Body of pancreas (tissue), 4 donors: Measurements from ENCODE around the gene BAIAP2L1. TPM values are rescaled to one million over a fixed set of nuclear protein-coding genes. Genes with fewer than 3 reads are reported as not detected.
"Not testable (repeated sequence)": the region's sequence is repeated elsewhere in the genome, so short reads cannot be mapped to it uniquely, and the experiment has no call there.

Source experiments
- ATAC-seq: fragments of 150-250 bp; one replicate; pipeline ENCODE4 v1.9.1; 2016
- DNase-seq, 4 donors: peaks; one replicate each; pipeline ENCODE4 v3.0.0-alpha.2; 2019
- H3K27ac ChIP-seq, 4 donors: fragments of 200-600 bp; sonication (generic); 1 replicate in 3 of 4; 2 replicates in 1 of 4; pipeline versions ENCODE4 v1.5.1 to v1.6.1; 2016 to 2019; ENCODE audit warnings: mild to moderate bottlenecking in 1 of 4, mixed read lengths in 1 of 4, moderate library complexity in 1 of 4
- H3K27me3 ChIP-seq, 2 donors: fragments of 200-600 bp; sonication (generic); one replicate each; pipeline ENCODE4 v1.6.0; 2016; ENCODE audit warnings: mild to moderate bottlenecking in 1 of 2
- H3K36me3 ChIP-seq, 2 donors: fragments of 200-600 bp; sonication (generic); replicated peaks in 1 of 2; 2 replicates each; pipeline ENCODE4 v1.5.1; 2016; ENCODE audit warnings: low read depth in 2 of 2; ENCODE audit not compliant: insufficient read depth in 1 of 2
- H3K4me1 ChIP-seq: fragments of 200-600 bp; sonication (generic); one replicate; pipeline ENCODE4 v1.6.0; 2016
- H3K4me3 ChIP-seq, 2 donors: fragments of 200-600 bp; sonication (generic); 1 replicate in 1 of 2; 2 replicates in 1 of 2; pipeline ENCODE4 v1.5.1; 2016 to 2019
- H3K9me3 ChIP-seq, 3 donors: fragments of 200-600 bp; sonication (generic); 1 replicate in 2 of 3; 2 replicates in 1 of 3; pipeline ENCODE4 v1.5.1; 2016
- CTCF ChIP-seq, 7 experiments: fragments of 450-650 bp in 4 of 7; fragments of 200-600 bp in 3 of 7; sonication (generic) in 3 of 7; IDR thresholded peaks; one replicate each; pipeline ENCODE4 v1.5.1; 2016 to 2019; ENCODE audit warnings: antibody characterized with exemption in 7 of 7
- POLR2A ChIP-seq, 3 donors: fragments of 450-650 bp; IDR thresholded peaks; one replicate each; pipeline ENCODE4 v1.6.1; 2016; ENCODE audit warnings: antibody characterized with exemption in 3 of 3, mild to moderate bottlenecking in 2 of 3
- whole genome bisulfite sequencing, 2 donors: methylation state at CpG; one replicate each; pipeline ENCODE4 v1.1.5; 2017; 5-methylcytosine and 5-hydroxymethylcytosine counted together
- intact Hi-C: fragments of 100-400 bp; cut with DNase I; formaldehyde crosslinking; loops from one replicate; pipeline ENCODE4 v1.15.1; 2023
- total RNA-seq, 2 donors: library from RNA; depleted of rRNA; stranded (reverse); fragments of >200 nt; gene quantifications; one replicate each; pipeline ENCODE4 v1.1.0, GENCODE V29; 2016

BAIAP2L1 gene
- total RNA-seq, 2 donors from 2014 or later, result 15.8 to 23.1 TPM

- Histone ChIP-seq H3K4me3 (no peak overlapping the region), H3K27me3 (no peaks in the 10 kb centered on the region), H3K4me1 (peaks cover 9% of the 10 kb centered on the region), H3K36me3 (no peaks in the 10 kb centered on the region), H3K9me3 (no peaks in the 10 kb centered on the region), H3K27ac (no peak overlapping the region)
- TF ChIP-seq CTCF (IDR thresholded peaks at IDR 0.05) (no peak), POLR2A (IDR thresholded peaks at IDR 0.05) (no peak)
- ATAC-seq (peak; percentile 9), DNase-seq (no peak)
- WGBS, 2 donors, result 55 to 61% methylated on average over 3 of the region's 3 CpGs
- intact Hi-C loops, result no loop called here
Measured at GRCh38 chr7:98409843-98410242, 9.0 kb upstream of the BAIAP2L1 start.

GRCh38 chr7:98408146-98408545 lies 7.3 kb upstream of the BAIAP2L1 start:
- DNase-seq, H3K36me3 ChIP-seq, H3K4me1 ChIP-seq, ATAC-seq, H3K27ac ChIP-seq, H3K4me3 ChIP-seq, H3K27me3 ChIP-seq, H3K9me3 ChIP-seq, intact Hi-C loops: not testable (repeated sequence)
- 93 to 97% methylated on average over 7 of the region's 7 CpGs for WGBS, 2 donors

GRCh38 chr7:98406827-98407226 lies 5.9 kb upstream of the BAIAP2L1 start:
- intact Hi-C loops, result no loop called here
- Histone ChIP-seq H3K27me3 (no peaks in the 10 kb centered on the region), H3K4me3 (no peak overlapping the region), H3K36me3 (no peaks in the 10 kb centered on the region), H3K9me3 (no peaks in the 10 kb centered on the region), H3K27ac (no peak overlapping the region), H3K4me1 (peaks cover 7% of the 10 kb centered on the region)
- DNase-seq (no peak), ATAC-seq (no peak)
- TF ChIP-seq POLR2A (IDR thresholded peaks at IDR 0.05) (no peak), CTCF (IDR thresholded peaks at IDR 0.05) (no peak)
- WGBS, 2 donors, result 82 to 95% methylated on average over 8 to 9 of the region's 9 CpGs

GRCh38 chr7:98404840-98405239 lies 4.0 kb upstream of the BAIAP2L1 start:
- no peaks in the 10 kb centered on the region for H3K36me3 ChIP-seq
- peaks cover 5% of the 10 kb centered on the region for H3K4me1 ChIP-seq
- DNase-seq (no peak), ATAC-seq (no peak)
- H3K4me3 ChIP-seq, result no peak overlapping the region
- no peak for TF ChIP-seq POLR2A (IDR thresholded peaks at IDR 0.05)
- TF ChIP-seq CTCF (IDR thresholded peaks at IDR 0.05), result no peak
- intact Hi-C loops, result loop anchor here (5.0 kb wide), 1 partner anchor 113 kb away; no protein-coding TSS in a partner anchor
- 68 to 69% methylated on average over 2 of the region's 2 CpGs for WGBS, 2 donors
- no peaks in the 10 kb centered on the region for H3K9me3 ChIP-seq
- no peaks in the 10 kb centered on the region for H3K27me3 ChIP-seq
- H3K27ac ChIP-seq, result no peak overlapping the region

- Histone ChIP-seq H3K36me3 (no peaks in the 10 kb centered on the region), H3K9me3 (no peaks in the 10 kb centered on the region), H3K4me3 (peak overlapping the region; percentile 61 to 80), H3K27ac (peak overlapping the region; percentile 70 to 98 (median 93)), H3K27me3 (no peaks in the 10 kb centered on the region), H3K4me1 (peaks cover 15% of the 10 kb centered on the region)
- peak; percentile 14 for ATAC-seq
- WGBS, 2 donors, result 0 to 5% methylated on average over 17 of the region's 22 CpGs
- peak; percentile 7 to 42 (median 28) for DNase-seq
- no peak for TF ChIP-seq POLR2A (IDR thresholded peaks at IDR 0.05)
- TF ChIP-seq CTCF (IDR thresholded peaks at IDR 0.05), result no peak
- intact Hi-C loops, result loop anchor here (5.0 kb wide), 1 partner anchor 108 kb away; no protein-coding TSS in a partner anchor
Measured at GRCh38 chr7:98399890-98400541, 874 bp downstream of the BAIAP2L1 start.
